HepG2 (cell line): ENCODE measurements around the gene MTHFSD. TPM values are rescaled to one million over a fixed set of nuclear protein-coding genes. Genes with fewer than 3 reads are reported as not detected.

ENCODE experiments used
- ATAC-seq: fragments of 200-7000 bp; cut with Tn5 transposase; 3 replicates; pipeline ENCODE4 v1.9.1; 2020; ENCODE audit warnings: mild to moderate bottlenecking, moderate library complexity
- BruUV-seq: library from RNA; stranded (reverse); fragments of 400-500 nt; replicated peaks from 2 replicates; lab custom pipeline; 2021; lab: Mats Ljungman, UMichigan
- CTCF ChIA-PET: fragments of 300-600 bp; formaldehyde crosslinking; extraction: SDS; loops from one replicate; lab custom pipeline; 2021; ENCODE audit warnings: low total read pairs, inconsistent platforms, low intra/inter-chr PET ratio; lab: Yijun Ruan, JAX
- POLR2A ChIA-PET: fragments of 350-600 bp; sonication (Branson Sonifier 250); formaldehyde crosslinking; loops from one replicate; lab custom pipeline; 2020; ENCODE audit warnings: antibody characterized with exemption, inconsistent platforms; lab: Yijun Ruan, JAX
- DNase-seq: peaks from one replicate; pipeline ENCODE4 v3.0.0-alpha.2; 2015; ENCODE audit warnings: low spot score
- FAIRE-seq: peaks from 3 replicates; lab custom pipeline; 2011; peaks lifted over from hg19 to GRCh38; lab: Jason Lieb, UNC
- H2AFZ ChIP-seq: one replicate; pipeline ENCODE4 v1.6.1; 2011; ENCODE audit warnings: low read length, inconsistent platforms
- H3K27ac ChIP-seq: fragments of 300-600 bp; 3 replicates; pipeline ENCODE4 v1.8.0; 2011; ENCODE audit warnings: mixed run types, mild to moderate bottlenecking, mixed read lengths, low read length, inconsistent platforms; ENCODE audit not compliant: insufficient read depth; ENCODE audit errors: extremely low read length
- H3K27me3 ChIP-seq, 2 experiments: fragments of 200-600 bp in 1 of 2; 2 replicates in 1 of 2; 3 replicates in 1 of 2; pipeline versions ENCODE4 v1.6.0 to v1.8.0; 2011; ENCODE audit warnings: low read length in 2 of 2, mild to moderate bottlenecking in 2 of 2, moderate library complexity in 2 of 2, inconsistent platforms in 1 of 2; ENCODE audit not compliant: insufficient read depth in 2 of 2, control insufficient read depth in 1 of 2
- H3K36me3 ChIP-seq, 2 experiments: fragments of 200-600 bp in 1 of 2; replicated peaks in 1 of 2; 2 replicates in 1 of 2; 3 replicates in 1 of 2; pipeline versions ENCODE4 v1.5.1 to v1.8.0; 2011; ENCODE audit warnings: low read length in 2 of 2, inconsistent platforms in 1 of 2; ENCODE audit not compliant: insufficient read depth in 2 of 2, control insufficient read depth in 1 of 2
- H3K4me1 ChIP-seq: 2 replicates; pipeline ENCODE4 v1.5.1; 2012; ENCODE audit warnings: low read length, inconsistent platforms; ENCODE audit not compliant: insufficient read depth
- H3K4me2 ChIP-seq: 2 replicates; pipeline ENCODE4 v1.6.0; 2011; ENCODE audit warnings: low read depth, low read length, inconsistent platforms
- H3K4me3 ChIP-seq, 3 experiments: fragments of 200-600 bp in 1 of 3; sonication (generic), shearing (Covaris generic) in 1 of 3; replicated peaks in 1 of 3; 2 replicates each; pipeline ENCODE4 v1.5.1; 2011 to 2016; ENCODE audit warnings: low read length in 3 of 3, inconsistent platforms in 2 of 3, low read depth in 2 of 3, mild to moderate bottlenecking in 2 of 3, control low read depth in 1 of 3, mixed read lengths in 1 of 3; ENCODE audit not compliant: insufficient read depth in 1 of 3
- H3K79me2 ChIP-seq: one replicate; pipeline ENCODE4 v1.6.1; 2011; ENCODE audit warnings: low read length, inconsistent platforms; ENCODE audit not compliant: insufficient read depth
- H3K9ac ChIP-seq: 2 replicates; pipeline ENCODE4 v1.6.0; 2011; ENCODE audit warnings: mild to moderate bottlenecking, low read depth, low read length, inconsistent platforms; ENCODE audit not compliant: insufficient read depth
- H3K9me3 ChIP-seq: 2 replicates; pipeline ENCODE4 v1.5.1; 2012; ENCODE audit warnings: mild to moderate bottlenecking, low read length
- H4K20me1 ChIP-seq: 2 replicates; pipeline ENCODE4 v1.6.0; 2011; ENCODE audit warnings: inconsistent platforms, mild to moderate bottlenecking, low read length, moderate library complexity; ENCODE audit not compliant: insufficient read depth
- DDIT3 ChIP-seq: sonication (generic); formaldehyde crosslinking; IDR thresholded peaks from 2 replicates; pipeline ENCODE4 v1.4.0; 2020; ENCODE audit warnings: mild to moderate bottlenecking, missing genetic modification reagents
- IRF9 ChIP-seq: sonication (generic); formaldehyde crosslinking; IDR thresholded peaks from 2 replicates; pipeline ENCODE4 v1.8.0; 2022; ENCODE audit warnings: missing genetic modification reagents, mild to moderate bottlenecking, borderline replicate concordance
- NFE2 ChIP-seq: sonication (generic); formaldehyde crosslinking; IDR thresholded peaks from 2 replicates; pipeline ENCODE4 v1.4.0; 2020; ENCODE audit warnings: missing genetic modification reagents
- SRSF1 ChIP-seq: fragments of 200-400 bp; formaldehyde crosslinking; optimal IDR thresholded peaks from 2 replicates; pipeline ENCODE3; 2017; ENCODE audit warnings: mild to moderate bottlenecking, low read depth, low read length, moderate library complexity
- TEF ChIP-seq: sonication (generic); formaldehyde crosslinking; IDR thresholded peaks from 2 replicates; pipeline ENCODE4 v1.5.0; 2020; ENCODE audit warnings: missing genetic modification reagents
- TFDP1 ChIP-seq: IDR thresholded peaks from 2 replicates; pipeline ENCODE4 v1.6.1; 2016; ENCODE audit warnings: missing compliant biosample characterization, missing genetic modification reagents, borderline replicate concordance
- ZNF564 ChIP-seq: sonication (generic); formaldehyde crosslinking; IDR thresholded peaks from 2 replicates; pipeline ENCODE4 v1.8.1; 2023; ENCODE audit warnings: mild to moderate bottlenecking, missing genetic modification reagents
- ZNF792 ChIP-seq: IDR thresholded peaks from 2 replicates; pipeline ENCODE4 v1.6.1; 2016
- WGBS: methylation state at CpG from one replicate; pipeline ENCODE4 v1.1.6; 2017; ENCODE audit warnings: low lambda C conversion rate; 5-methylcytosine and 5-hydroxymethylcytosine counted together
- in situ Hi-C: cut with HindIII; loops from 2 replicates; pipeline ENCODE4 v1.10.0; 2017; ENCODE audit warnings: low pct_unique_long_range_greater_than_20kb; ENCODE audit not compliant: extremely low pct_ligation_motif_present
- intact Hi-C: fragments of 100-400 bp; cut with micrococcal nuclease; formaldehyde crosslinking; loops from one replicate; pipeline ENCODE4 v1.10.0; 2022; ENCODE audit not compliant: unreplicated experiment
- polyA plus RNA-seq, 8 experiments: library from polyadenylated mRNA; depleted of rRNA in 3 of 8; stranded (reverse) in 7 of 8; unstranded in 1 of 8; fragments of >200 nt; fragmentation: Illumina TruSeq in 4 of 8; extraction: Trizol in 4 of 8; gene quantifications; 2 replicates each; pipeline versions ENCODE4 v1.2.1 to v1.2.3, GENCODE V29; 2011 to 2016; ENCODE audit warnings: low read depth in 4 of 8, missing spikeins in 1 of 8, mixed read lengths in 1 of 8; ENCODE audit not compliant: insufficient read depth in 1 of 8
- total RNA-seq, 5 experiments: library from RNA; depleted of rRNA; stranded (reverse); fragments of >200 nt; fragmentation: Illumina TruSeq; extraction: Trizol; gene quantifications; 2 replicates each; pipeline ENCODE4 v1.2.3, GENCODE V29; 2016; ENCODE audit warnings: low read depth in 1 of 5

Gene MTHFSD
- total and polyA plus RNA-seq, 2 of the 13 experiments (the other 11 are each of a cell fraction or from before 2014, with no cell fraction given): 14.2 to 16.3 TPM

- FAIRE-seq (no peak), ATAC-seq (no peak), DNase-seq (no peak)
- POLR2A ChIA-PET: no interaction called here
- no peaks in the 10 kb centered on the region for H3K36me3 ChIP-seq
- no peaks in the 10 kb centered on the region for H3K4me1 ChIP-seq
- intact Hi-C loops: no loop called here
- H3K4me3 ChIP-seq: no peak overlapping the region
- no peak overlapping the region for H3K4me2 ChIP-seq
- H4K20me1 ChIP-seq: no peaks in the 10 kb centered on the region
- no peak overlapping the region for H2AFZ ChIP-seq
- 7% methylated on average over 7 of the region's 7 CpGs for WGBS
- no peak overlapping the region for H3K27ac ChIP-seq
- no peaks in the 10 kb centered on the region for H3K9me3 ChIP-seq
- TF ChIP-seq ZNF564 (CRISPR knock-in tag): no peak
- TF ChIP-seq IRF9: no peak
- no peak for TF ChIP-seq SRSF1
- TF ChIP-seq TEF (CRISPR knock-in tag): no peak
- TF ChIP-seq DDIT3 (CRISPR knock-in tag): no peak
- TF ChIP-seq NFE2 (CRISPR knock-in tag): no peak
- TF ChIP-seq TFDP1 (CRISPR knock-in tag): no peak
- no peak for TF ChIP-seq ZNF792
- no TSS peak for BruUV-seq
- H3K27me3 ChIP-seq: peaks cover 6 to 51% of the 10 kb centered on the region in 2 experiments
- H3K9ac ChIP-seq: no peak overlapping the region
- in situ Hi-C loops: no loop called here
- CTCF ChIA-PET: no interaction called here
- no peaks in the 10 kb centered on the region for H3K79me2 ChIP-seq
These were observed 43.0 kb upstream of the MTHFSD start for GRCh38 chr16:86597880-86598606.
